MM.1S (cell line): Measurements from ENCODE around the gene CD37.

Experiments used
- DNase-seq: peaks from one replicate; pipeline ENCODE4 v3.0.0-alpha.2; 2015
- H2AFZ ChIP-seq: fragments of 300-600 bp; sonication (generic); 2 replicates; pipeline ENCODE4 v1.6.0; 2016; ENCODE audit warnings: antibody characterized with exemption, low read length
- H3F3A ChIP-seq: fragments of 300-600 bp; sonication (generic); 2 replicates; pipeline ENCODE4 v1.6.1; 2016; ENCODE audit warnings: mild to moderate bottlenecking, antibody characterized with exemption, low read length, moderate library complexity, mixed read lengths; ENCODE audit not compliant: insufficient read depth
- H3K27ac ChIP-seq: fragments of 300-600 bp; sonication (generic); 2 replicates; pipeline ENCODE4 v1.5.1; 2016; ENCODE audit warnings: mild to moderate bottlenecking, low read length
- H3K27me3 ChIP-seq: fragments of 300-600 bp; sonication (generic); replicated peaks from 2 replicates; pipeline ENCODE4 v1.6.0; 2016; ENCODE audit warnings: low read length; ENCODE audit not compliant: insufficient read depth
- H3K36me3 ChIP-seq: fragments of 300-600 bp; sonication (generic); replicated peaks from 2 replicates; pipeline ENCODE4 v1.6.1; 2016; ENCODE audit warnings: mild to moderate bottlenecking, low read length, mixed read lengths; ENCODE audit not compliant: insufficient read depth
- H3K4me1 ChIP-seq: fragments of 300-600 bp; sonication (generic); 2 replicates; pipeline ENCODE4 v1.6.1; 2016; ENCODE audit warnings: low read length, mixed read lengths
- H3K4me2 ChIP-seq: fragments of 300-600 bp; sonication (generic); 2 replicates; pipeline ENCODE4 v1.6.0; 2016; ENCODE audit warnings: low read depth, low read length
- H3K4me3 ChIP-seq: fragments of 300-600 bp; sonication (generic); 2 replicates; pipeline ENCODE4 v1.5.1; 2016; ENCODE audit warnings: low read length, mixed read lengths
- H3K79me2 ChIP-seq: fragments of 300-600 bp; sonication (generic); 2 replicates; pipeline ENCODE4 v1.6.1; 2016; ENCODE audit warnings: mixed run types, low read length, mixed read lengths
- H3K9ac ChIP-seq: fragments of 300-600 bp; sonication (generic); 2 replicates; pipeline ENCODE4 v1.6.1; 2016; ENCODE audit warnings: low read length, mixed read lengths
- H3K9me2 ChIP-seq: fragments of 300-600 bp; sonication (generic); replicated peaks from 2 replicates; pipeline ENCODE4 v1.6.1; 2016; ENCODE audit warnings: mild to moderate bottlenecking, low read length, mixed read lengths; ENCODE audit not compliant: insufficient read depth
- H3K9me3 ChIP-seq: fragments of 300-600 bp; sonication (generic); replicated peaks from 2 replicates; pipeline ENCODE4 v1.6.1; 2016; ENCODE audit warnings: mild to moderate bottlenecking, low read length, mixed read lengths; ENCODE audit not compliant: insufficient read depth
- H4K20me1 ChIP-seq: fragments of 300-600 bp; sonication (generic); 2 replicates; pipeline ENCODE4 v1.6.1; 2016; ENCODE audit warnings: mild to moderate bottlenecking, low read length, moderate library complexity, mixed read lengths; ENCODE audit not compliant: insufficient read depth
- CTCF ChIP-seq: fragments of 300-600 bp; sonication (generic); IDR thresholded peaks from 2 replicates; pipeline ENCODE4 v1.5.1; 2016; ENCODE audit warnings: antibody characterized with exemption, low read length, mixed read lengths
- EZH2 ChIP-seq: fragments of 300-600 bp; sonication (generic); optimal IDR thresholded peaks from 2 replicates; pipeline ENCODE3; 2017; ENCODE audit warnings: low read depth, mild to moderate bottlenecking, antibody characterized with exemption, low read length, mixed read lengths
- EZH2phosphoT487 ChIP-seq: fragments of 300-600 bp; sonication (generic); IDR thresholded peaks from 2 replicates; pipeline ENCODE4 v1.6.1; 2018; ENCODE audit warnings: antibody characterized with exemption, low read length

The CD37 gene

GRCh38 chr19:49378512-49378911 is 43.3 kb downstream of the CD37 start:
- H3K9me2 ChIP-seq: no peaks in the 10 kb centered on the region
- H3K4me2 ChIP-seq: no peak overlapping the region
- no peaks in the 10 kb centered on the region for H3F3A ChIP-seq
- no peak for DNase-seq
- H3K27ac ChIP-seq: no peak overlapping the region
- H3K9me3 ChIP-seq: no peaks in the 10 kb centered on the region
- H3K9ac ChIP-seq: no peak overlapping the region
- H3K27me3 ChIP-seq: peaks cover 51% of the 10 kb centered on the region
- no peak overlapping the region for H3K4me3 ChIP-seq
- H3K4me1 ChIP-seq: no peaks in the 10 kb centered on the region
- TF ChIP-seq EZH2phosphoT487: no peak
- no peak for TF ChIP-seq CTCF
- no peak for TF ChIP-seq EZH2
- H3K36me3 ChIP-seq: no peaks in the 10 kb centered on the region
- no peaks in the 10 kb centered on the region for H4K20me1 ChIP-seq
- no peaks in the 10 kb centered on the region for H3K79me2 ChIP-seq
- no peak overlapping the region for H2AFZ ChIP-seq

- no peaks in the 10 kb centered on the region for H3K9me3 ChIP-seq
- peaks cover 35% of the 10 kb centered on the region for H3K27me3 ChIP-seq
- H3K9ac ChIP-seq: no peak overlapping the region
- H3K4me2 ChIP-seq: no peak overlapping the region
- no peak overlapping the region for H3K4me3 ChIP-seq
- H3K9me2 ChIP-seq: no peaks in the 10 kb centered on the region
- H2AFZ ChIP-seq: no peak overlapping the region
- no peaks in the 10 kb centered on the region for H4K20me1 ChIP-seq
- DNase-seq: no peak
- no peaks in the 10 kb centered on the region for H3K79me2 ChIP-seq
- no peaks in the 10 kb centered on the region for H3K36me3 ChIP-seq
- TF ChIP-seq CTCF (no peak), EZH2 (no peak), EZH2phosphoT487 (no peak)
- no peaks in the 10 kb centered on the region for H3K4me1 ChIP-seq
- H3F3A ChIP-seq: no peaks in the 10 kb centered on the region
- no peak overlapping the region for H3K27ac ChIP-seq
Observed at GRCh38 chr19:49380391-49380790, 45.2 kb downstream of the CD37 start.

- H3K27me3 ChIP-seq: peaks cover 26% of the 10 kb centered on the region
Observed at GRCh38 chr19:49382639-49383038, 47.4 kb downstream of the CD37 start.

More at GRCh38 chr19:49382639-49383038, 47.4 kb downstream of the CD37 start:
- Histone ChIP-seq H3F3A (no peaks in the 10 kb centered on the region), H3K9ac (no peak overlapping the region), H3K9me3 (no peaks in the 10 kb centered on the region), H2AFZ (no peak overlapping the region), H3K4me3 (no peak overlapping the region), H3K79me2 (no peaks in the 10 kb centered on the region), H3K27ac (no peak overlapping the region), H3K36me3 (no peaks in the 10 kb centered on the region), H3K4me2 (no peak overlapping the region), H3K4me1 (no peaks in the 10 kb centered on the region), H3K9me2 (no peaks in the 10 kb centered on the region), H4K20me1 (no peaks in the 10 kb centered on the region)
- TF ChIP-seq CTCF: no peak
- TF ChIP-seq EZH2: no peak
- TF ChIP-seq EZH2phosphoT487: no peak
- no peak for DNase-seq
